GM12878 (cell line): ENCODE data around the gene SCIN. TPM values are rescaled to one million over a fixed set of nuclear protein-coding genes. Genes with fewer than 3 reads are reported as not detected.
A peak's percentile ranks its signal among the peaks of the same experiment; 100 is the strongest.
"Not testable (repeated sequence)": the region's sequence is repeated elsewhere in the genome, so short reads cannot be mapped to it uniquely, and the experiment has no call there.

Experiments used
- ATAC-seq: fragments of 200-7000 bp; cut with Tn5 transposase; 3 replicates; pipeline ENCODE4 v1.9.1; 2020; ENCODE audit warnings: mild to moderate bottlenecking, moderate library complexity
- BruUV-seq: library from RNA; stranded (reverse); fragments of 400-500 nt; replicated peaks from 2 replicates; lab custom pipeline; 2021; lab: Mats Ljungman, UMichigan
- CTCF ChIA-PET: fragments of 300-600 bp; sonication (Branson Sonifier 250); formaldehyde crosslinking; extraction: SDS; loops from one replicate; lab custom pipeline; 2021; ENCODE audit warnings: inconsistent platforms; lab: Yijun Ruan, JAX
- POLR2A ChIA-PET: fragments of 350-600 bp; formaldehyde crosslinking; extraction: SDS; loops from one replicate; lab custom pipeline; 2021; ENCODE audit warnings: inconsistent platforms; lab: Charles Lee
- RAD21 ChIA-PET: fragments of 300-600 bp; sonication (Branson Sonifier 250); formaldehyde crosslinking; loops from one replicate; lab custom pipeline; 2023; ENCODE audit warnings: antibody characterized with exemption; ENCODE audit not compliant: unreplicated experiment; lab: Charles Lee
- SMC1A ChIA-PET: fragments of 300-600 bp; sonication (Branson Sonifier 250); formaldehyde crosslinking; loops from one replicate; lab custom pipeline; 2023; ENCODE audit not compliant: unreplicated experiment, uncharacterized antibody; lab: Charles Lee
- DNase-seq: peaks from one replicate; pipeline ENCODE4 v3.0.0-alpha.2; 2011; ENCODE audit warnings: low read depth, low spot score
- FAIRE-seq: peaks from 3 replicates; lab custom pipeline; 2011; peaks lifted over from hg19 to GRCh38; lab: Jason Lieb, UNC
- H2AFZ ChIP-seq: 2 replicates; pipeline ENCODE4 v1.6.0; 2011; ENCODE audit warnings: low read depth, low read length, control low read depth; ENCODE audit not compliant: control insufficient read depth
- H3K27ac ChIP-seq: 2 replicates; pipeline ENCODE4 v1.5.1; 2011; ENCODE audit warnings: control low read depth; ENCODE audit not compliant: control insufficient read depth, insufficient read depth
- H3K27me3 ChIP-seq, 2 experiments: replicated peaks in 1 of 2; 2 replicates each; pipeline versions ENCODE4 v1.6.0 to v1.6.1; 2011; ENCODE audit warnings: low read length in 1 of 2; ENCODE audit not compliant: control insufficient read depth in 2 of 2, insufficient read depth in 2 of 2
- H3K36me3 ChIP-seq, 2 experiments: 2 replicates each; pipeline ENCODE4 v1.5.1; 2011; ENCODE audit warnings: low read length in 1 of 2; ENCODE audit not compliant: control insufficient read depth in 2 of 2, insufficient read depth in 2 of 2
- H3K4me1 ChIP-seq: 2 replicates; pipeline ENCODE4 v1.6.1; 2011; ENCODE audit warnings: mild to moderate bottlenecking, low read length, moderate library complexity, mixed read lengths; ENCODE audit not compliant: control insufficient read depth, insufficient read depth
- H3K4me2 ChIP-seq: 2 replicates; pipeline ENCODE4 v1.6.0; 2011; ENCODE audit warnings: control low read depth; ENCODE audit not compliant: control insufficient read depth, insufficient read depth
- H3K4me3 ChIP-seq: fragments of 200-600 bp; sonication (generic); 2 replicates; pipeline ENCODE4 v1.5.1; 2016
- H3K79me2 ChIP-seq: 2 replicates; pipeline ENCODE4 v1.6.0; 2011; ENCODE audit warnings: low read length; ENCODE audit not compliant: control insufficient read depth, insufficient read depth
- H3K9ac ChIP-seq: 2 replicates; pipeline ENCODE4 v1.8.0; 2011; ENCODE audit warnings: low read length, control low read depth, mixed read lengths; ENCODE audit not compliant: control insufficient read depth, insufficient read depth
- H3K9me3 ChIP-seq: replicated peaks from 3 replicates; pipeline ENCODE4 v1.5.1; 2011; ENCODE audit warnings: mild to moderate bottlenecking, low read length; ENCODE audit not compliant: control insufficient read depth, insufficient read depth
- H4K20me1 ChIP-seq: 2 replicates; pipeline ENCODE4 v1.6.0; 2011; ENCODE audit not compliant: control insufficient read depth, insufficient read depth
- CBX5 ChIP-seq: sonication (generic); IDR thresholded peaks from 2 replicates; pipeline ENCODE4 v1.6.1; 2016; ENCODE audit warnings: low read depth, moderate library complexity, mild to moderate bottlenecking, inconsistent platforms
- SUZ12 ChIP-seq: fragments of 200-600 bp; sonication (generic); IDR thresholded peaks from one replicate; pipeline ENCODE4 v1.6.1; 2018; ENCODE audit warnings: antibody characterized with exemption, mild to moderate bottlenecking; ENCODE audit not compliant: unreplicated experiment
- WGBS: methylation state at CpG from one replicate; pipeline ENCODE4 v1.1.6; 2016; ENCODE audit warnings: low lambda C conversion rate; ENCODE audit not compliant: insufficient replicate concordance, insufficient coverage; ENCODE audit errors: missing lambda C conversion rate; 5-methylcytosine and 5-hydroxymethylcytosine counted together
- in situ Hi-C: fragments of 300-500 bp; cut with MboI; formaldehyde crosslinking; loops from 9 replicates; pipeline ENCODE4 v1.14.3; 2018; ENCODE audit warnings: mixed read lengths
- intact Hi-C: fragments of 100-400 bp; cut with micrococcal nuclease; formaldehyde crosslinking; loops from one replicate; pipeline ENCODE4 v1.14.2; 2022; ENCODE audit not compliant: unreplicated experiment
- polyA plus RNA-seq, 11 experiments: library from polyadenylated mRNA; depleted of rRNA in 4 of 11; unstranded in 6 of 11; stranded (reverse) in 5 of 11; fragments of >200 nt; fragmentation: Nextera tagmentation in 4 of 11; fragmentation: Illumina TruSeq in 1 of 11; extraction: Ambion mirVana in 4 of 11; extraction: Trizol in 1 of 11; gene quantifications; 1 replicate in 1 of 11; 2 replicates in 10 of 11; pipeline versions ENCODE4 v1.2.1 to v1.2.3, GENCODE V29; 2011 to 2016; ENCODE audit warnings: inconsistent platforms in 2 of 11, missing spikeins in 2 of 11, low read depth in 1 of 11
- total RNA-seq, 4 experiments: library from RNA; depleted of rRNA in 3 of 4; stranded (reverse); fragments of >200 nt in 3 of 4; fragmentation: Illumina TruSeq in 1 of 4; extraction: Trizol in 1 of 4; gene quantifications; 2 replicates each; pipeline versions ENCODE4 v1.2.1 to v1.2.3, GENCODE V29; 2013 to 2021
- TF ChIP-seq, protein P1 (sequence below): fragments of 450-650 bp; IDR thresholded peaks from 2 replicates; pipeline ENCODE4 v1.6.1; 2016; ENCODE audit warnings: mild to moderate bottlenecking, moderate library complexity, borderline replicate concordance
- TF ChIP-seq, protein P2 (sequence below): fragments of 450-650 bp; IDR thresholded peaks from 2 replicates; pipeline ENCODE4 v1.6.1; 2018; ENCODE audit warnings: borderline replicate concordance, mild to moderate bottlenecking; ENCODE audit not compliant: partially characterized antibody
- TF ChIP-seq, protein P3 (sequence below): IDR thresholded peaks from 2 replicates; pipeline ENCODE4 v1.6.1; 2012; ENCODE audit warnings: low read depth, low read length, improper control_type of control experiment

SCIN gene
- total and polyA plus RNA-seq, 10 of the 15 experiments (the other 5 are each of a cell fraction or from before 2014, with no cell fraction given) = 0.23 to 2.1 (median 1.0) TPM

DNA sequence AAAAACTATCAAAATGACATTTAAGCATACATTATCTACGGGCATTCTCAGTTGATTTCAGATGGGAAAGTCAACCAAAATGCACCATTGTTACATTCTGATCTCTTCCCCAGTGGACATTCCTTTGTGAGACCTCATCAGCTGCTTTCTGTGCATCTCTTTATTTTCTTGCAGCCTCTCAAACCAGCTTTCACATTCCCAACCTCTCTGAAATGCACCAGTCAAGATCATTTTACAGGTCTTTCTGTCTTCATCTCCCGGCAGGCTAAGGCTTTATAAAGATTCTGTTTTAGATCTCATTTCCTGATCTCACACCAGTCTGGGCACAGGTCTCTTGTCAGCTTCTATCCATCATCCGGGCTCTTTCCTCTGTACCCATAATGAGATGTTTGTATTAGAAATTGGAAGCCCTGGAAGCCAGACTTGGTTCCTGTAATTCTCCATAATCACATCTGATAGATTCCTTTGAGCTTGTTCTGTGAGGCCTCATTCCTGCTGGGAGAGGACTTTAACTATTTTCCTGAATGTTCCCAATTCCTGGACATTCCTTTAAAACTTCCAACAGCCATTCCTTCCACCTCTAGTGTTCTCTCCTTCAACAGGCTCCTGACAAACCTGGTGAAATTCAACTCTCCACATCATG lies 72.6 kb downstream of the SCIN start (continued):
- TF ChIP-seq, protein P1, sequence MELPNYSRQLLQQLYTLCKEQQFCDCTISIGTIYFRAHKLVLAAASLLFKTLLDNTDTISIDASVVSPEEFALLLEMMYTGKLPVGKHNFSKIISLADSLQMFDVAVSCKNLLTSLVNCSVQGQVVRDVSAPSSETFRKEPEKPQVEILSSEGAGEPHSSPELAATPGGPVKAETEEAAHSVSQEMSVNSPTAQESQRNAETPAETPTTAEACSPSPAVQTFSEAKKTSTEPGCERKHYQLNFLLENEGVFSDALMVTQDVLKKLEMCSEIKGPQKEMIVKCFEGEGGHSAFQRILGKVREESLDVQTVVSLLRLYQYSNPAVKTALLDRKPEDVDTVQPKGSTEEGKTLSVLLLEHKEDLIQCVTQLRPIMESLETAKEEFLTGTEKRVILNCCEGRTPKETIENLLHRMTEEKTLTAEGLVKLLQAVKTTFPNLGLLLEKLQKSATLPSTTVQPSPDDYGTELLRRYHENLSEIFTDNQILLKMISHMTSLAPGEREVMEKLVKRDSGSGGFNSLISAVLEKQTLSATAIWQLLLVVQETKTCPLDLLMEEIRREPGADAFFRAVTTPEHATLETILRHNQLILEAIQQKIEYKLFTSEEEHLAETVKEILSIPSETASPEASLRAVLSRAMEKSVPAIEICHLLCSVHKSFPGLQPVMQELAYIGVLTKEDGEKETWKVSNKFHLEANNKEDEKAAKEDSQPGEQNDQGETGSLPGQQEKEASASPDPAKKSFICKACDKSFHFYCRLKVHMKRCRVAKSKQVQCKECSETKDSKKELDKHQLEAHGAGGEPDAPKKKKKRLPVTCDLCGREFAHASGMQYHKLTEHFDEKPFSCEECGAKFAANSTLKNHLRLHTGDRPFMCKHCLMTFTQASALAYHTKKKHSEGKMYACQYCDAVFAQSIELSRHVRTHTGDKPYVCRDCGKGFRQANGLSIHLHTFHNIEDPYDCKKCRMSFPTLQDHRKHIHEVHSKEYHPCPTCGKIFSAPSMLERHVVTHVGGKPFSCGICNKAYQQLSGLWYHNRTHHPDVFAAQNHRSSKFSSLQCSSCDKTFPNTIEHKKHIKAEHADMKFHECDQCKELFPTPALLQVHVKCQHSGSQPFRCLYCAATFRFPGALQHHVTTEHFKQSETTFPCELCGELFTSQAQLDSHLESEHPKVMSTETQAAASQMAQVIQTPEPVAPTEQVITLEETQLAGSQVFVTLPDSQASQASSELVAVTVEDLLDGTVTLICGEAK = no peak
- TF ChIP-seq, protein P2, sequence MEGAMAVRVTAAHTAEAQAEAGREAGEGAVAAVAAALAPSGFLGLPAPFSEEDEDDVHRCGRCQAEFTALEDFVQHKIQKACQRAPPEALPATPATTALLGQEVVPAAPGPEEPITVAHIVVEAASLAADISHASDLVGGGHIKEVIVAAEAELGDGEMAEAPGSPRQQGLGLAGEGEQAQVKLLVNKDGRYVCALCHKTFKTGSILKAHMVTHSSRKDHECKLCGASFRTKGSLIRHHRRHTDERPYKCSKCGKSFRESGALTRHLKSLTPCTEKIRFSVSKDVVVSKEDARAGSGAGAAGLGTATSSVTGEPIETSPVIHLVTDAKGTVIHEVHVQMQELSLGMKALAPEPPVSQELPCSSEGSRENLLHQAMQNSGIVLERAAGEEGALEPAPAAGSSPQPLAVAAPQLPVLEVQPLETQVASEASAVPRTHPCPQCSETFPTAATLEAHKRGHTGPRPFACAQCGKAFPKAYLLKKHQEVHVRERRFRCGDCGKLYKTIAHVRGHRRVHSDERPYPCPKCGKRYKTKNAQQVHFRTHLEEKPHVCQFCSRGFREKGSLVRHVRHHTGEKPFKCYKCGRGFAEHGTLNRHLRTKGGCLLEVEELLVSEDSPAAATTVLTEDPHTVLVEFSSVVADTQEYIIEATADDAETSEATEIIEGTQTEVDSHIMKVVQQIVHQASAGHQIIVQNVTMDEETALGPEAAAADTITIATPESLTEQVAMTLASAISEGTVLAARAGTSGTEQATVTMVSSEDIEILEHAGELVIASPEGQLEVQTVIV = no peak

DNA sequence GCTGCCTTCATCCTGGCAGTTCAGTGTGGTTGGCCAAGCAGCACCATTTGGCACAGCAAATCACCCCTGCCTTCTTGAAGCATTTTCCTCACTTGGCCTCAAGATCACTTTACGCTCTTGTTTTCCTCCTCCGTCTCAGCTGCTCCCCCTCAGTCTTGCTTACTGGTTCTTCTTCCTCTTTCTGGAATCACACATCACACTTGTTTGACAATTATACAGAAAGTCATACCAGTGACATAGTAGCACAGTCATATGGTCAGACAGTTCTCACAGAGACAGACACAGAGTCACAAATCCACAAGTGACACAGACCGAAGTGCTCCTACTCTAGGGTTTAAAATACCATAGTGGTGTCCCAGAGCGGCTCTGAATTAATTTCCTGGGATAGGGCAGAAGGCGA lies 73.1 kb downstream of the SCIN start:
- 49% methylated on average over 5 of the region's 5 CpGs for WGBS
- intact Hi-C loops (loop anchor here (10.0 kb wide), 1 partner anchor 531 kb away; no protein-coding TSS in a partner anchor), in situ Hi-C loops (loop anchor here (10.0 kb wide), 1 partner anchor 621 kb away; no protein-coding TSS in a partner anchor)
- H3K36me3 ChIP-seq = no peaks in the 10 kb centered on the region
- FAIRE-seq (no peak), ATAC-seq (peak; percentile 38), DNase-seq (no peak)
- H4K20me1 ChIP-seq = no peaks in the 10 kb centered on the region
- SMC1A ChIA-PET = interaction anchor here (0.6 kb wide), 1 partner anchor 579 kb away, joined by 3 read pairs; no protein-coding TSS in a partner anchor
- RAD21 ChIA-PET = no interaction called here
- H3K4me3 ChIP-seq = no peak overlapping the region
- no peak overlapping the region for H3K27ac ChIP-seq
- no peak overlapping the region for H3K4me2 ChIP-seq
- POLR2A ChIA-PET = no interaction called here
- BruUV-seq = no TSS peak
- H3K27me3 ChIP-seq = no peaks in the 10 kb centered on the region
- H3K4me1 ChIP-seq = no peaks in the 10 kb centered on the region
- no peak overlapping the region for H2AFZ ChIP-seq
- TF ChIP-seq, protein P3, sequence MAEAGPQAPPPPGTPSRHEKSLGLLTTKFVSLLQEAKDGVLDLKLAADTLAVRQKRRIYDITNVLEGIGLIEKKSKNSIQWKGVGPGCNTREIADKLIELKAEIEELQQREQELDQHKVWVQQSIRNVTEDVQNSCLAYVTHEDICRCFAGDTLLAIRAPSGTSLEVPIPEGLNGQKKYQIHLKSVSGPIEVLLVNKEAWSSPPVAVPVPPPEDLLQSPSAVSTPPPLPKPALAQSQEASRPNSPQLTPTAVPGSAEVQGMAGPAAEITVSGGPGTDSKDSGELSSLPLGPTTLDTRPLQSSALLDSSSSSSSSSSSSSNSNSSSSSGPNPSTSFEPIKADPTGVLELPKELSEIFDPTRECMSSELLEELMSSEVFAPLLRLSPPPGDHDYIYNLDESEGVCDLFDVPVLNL = no peak
- TF ChIP-seq SUZ12 = no peak
- TF ChIP-seq CBX5 = no peak
- CTCF ChIA-PET = no interaction called here
- no peak overlapping the region for H3K9ac ChIP-seq
- H3K9me3 ChIP-seq = no peaks in the 10 kb centered on the region
- H3K79me2 ChIP-seq = no peaks in the 10 kb centered on the region

DNA sequence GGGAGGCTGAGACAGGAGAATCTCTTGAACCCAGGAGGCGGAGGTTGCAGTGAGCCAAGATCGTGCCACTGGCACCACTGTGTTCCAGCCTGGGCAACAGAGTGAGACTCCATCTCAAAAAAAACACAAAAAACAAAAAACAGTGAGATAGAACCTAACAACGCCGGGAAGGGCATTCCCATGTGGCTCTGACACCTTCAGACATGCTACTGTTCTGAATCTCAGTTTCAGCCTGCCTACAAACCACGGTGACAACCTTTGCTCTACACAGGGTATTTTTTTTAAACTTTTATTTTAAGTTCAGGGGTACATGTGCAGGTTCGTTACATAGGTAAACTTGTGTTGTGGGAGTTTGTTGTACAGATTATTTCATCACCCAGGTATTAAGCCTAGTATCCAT lies 74.7 kb downstream of the SCIN start:
- H3K9ac ChIP-seq, SMC1A ChIA-PET, H3K4me1 ChIP-seq, H3K4me3 ChIP-seq, H2AFZ ChIP-seq, BruUV-seq, H3K9me3 ChIP-seq, FAIRE-seq, POLR2A ChIA-PET, H3K4me2 ChIP-seq, H3K27ac ChIP-seq, H3K27me3 ChIP-seq, H3K36me3 ChIP-seq, H3K79me2 ChIP-seq, DNase-seq, H4K20me1 ChIP-seq: not testable (repeated sequence)
- RAD21 ChIA-PET = interaction anchor here (1.0 kb wide), 1 partner anchor 10 kb away, joined by 3 read pairs; no protein-coding TSS in a partner anchor
- ATAC-seq = peak; percentile 42; the same call in 1 of the 3 replicates
- intact Hi-C loops (loop anchor here (10.0 kb wide), 1 partner anchor 530 kb away; no protein-coding TSS in a partner anchor), in situ Hi-C loops (loop anchor here (10.0 kb wide), 1 partner anchor 620 kb away; no protein-coding TSS in a partner anchor)
- CTCF ChIA-PET = interaction anchor here (0.5 to 1.1 kb wide), 2 partner anchors 10 to 1698 kb away, joined by 3 read pairs; no protein-coding TSS in a partner anchor
- WGBS = 38% methylated on average over 6 of the region's 6 CpGs
